AG09309 (cell line): Measurements from ENCODE around the gene IRF3.

ENCODE experiments used
- DNase-seq: peaks from one replicate; pipeline ENCODE4 v3.0.0-alpha.2; 2010; ENCODE audit warnings: low read depth
- H3K4me3 ChIP-seq: 2 replicates; pipeline ENCODE4 v1.5.1; 2011; ENCODE audit warnings: mild to moderate bottlenecking, low read depth, low read length, moderate library complexity; ENCODE audit not compliant: control insufficient read depth
- TF ChIP-seq, protein P1 (sequence below): IDR thresholded peaks from 2 replicates; pipeline ENCODE4 v1.5.1; 2011; ENCODE audit warnings: mild to moderate bottlenecking, low read depth, low read length, inconsistent platforms; ENCODE audit not compliant: insufficient read depth, control insufficient read depth; ENCODE audit errors: missing control alignments

IRF3 gene

DNA sequence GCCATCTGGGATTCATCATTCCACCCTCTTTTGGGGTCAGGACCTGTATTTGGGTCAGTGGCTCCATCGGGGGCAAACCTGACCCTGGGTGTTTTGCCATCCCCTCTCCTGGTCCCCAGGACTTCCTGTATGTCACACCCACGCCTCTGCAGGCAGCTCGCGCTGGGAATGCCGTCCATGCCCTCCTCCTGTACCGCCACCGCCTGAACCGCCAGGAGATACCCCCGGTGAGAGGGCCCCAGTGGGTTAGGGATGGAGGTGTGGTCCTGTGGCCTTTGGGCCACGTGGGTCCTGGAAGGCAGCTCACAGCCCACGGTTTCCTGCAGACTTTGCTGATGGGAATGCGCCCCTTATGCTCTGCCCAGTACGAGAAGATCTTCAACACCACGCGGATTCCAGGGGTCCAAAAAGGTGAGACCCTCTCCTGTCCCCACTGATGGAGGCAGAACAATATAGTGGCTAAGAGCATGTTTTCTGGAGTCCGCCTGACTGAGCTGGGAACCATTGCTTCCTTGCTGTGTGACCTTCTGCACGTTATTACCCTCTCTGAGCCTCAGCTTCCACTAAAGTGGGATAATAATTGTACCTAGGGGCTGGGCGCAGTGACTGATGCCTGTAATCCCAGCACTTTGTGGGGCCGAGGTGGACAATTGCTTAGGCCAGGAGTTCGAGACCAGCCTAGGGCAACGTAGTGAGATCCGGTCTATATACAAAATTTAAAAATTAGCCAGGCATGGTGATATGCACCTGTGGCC, 39.4 kb upstream of the IRF3 start:
- H3K4me3 ChIP-seq: no peak overlapping the region
- TF ChIP-seq, protein P1, sequence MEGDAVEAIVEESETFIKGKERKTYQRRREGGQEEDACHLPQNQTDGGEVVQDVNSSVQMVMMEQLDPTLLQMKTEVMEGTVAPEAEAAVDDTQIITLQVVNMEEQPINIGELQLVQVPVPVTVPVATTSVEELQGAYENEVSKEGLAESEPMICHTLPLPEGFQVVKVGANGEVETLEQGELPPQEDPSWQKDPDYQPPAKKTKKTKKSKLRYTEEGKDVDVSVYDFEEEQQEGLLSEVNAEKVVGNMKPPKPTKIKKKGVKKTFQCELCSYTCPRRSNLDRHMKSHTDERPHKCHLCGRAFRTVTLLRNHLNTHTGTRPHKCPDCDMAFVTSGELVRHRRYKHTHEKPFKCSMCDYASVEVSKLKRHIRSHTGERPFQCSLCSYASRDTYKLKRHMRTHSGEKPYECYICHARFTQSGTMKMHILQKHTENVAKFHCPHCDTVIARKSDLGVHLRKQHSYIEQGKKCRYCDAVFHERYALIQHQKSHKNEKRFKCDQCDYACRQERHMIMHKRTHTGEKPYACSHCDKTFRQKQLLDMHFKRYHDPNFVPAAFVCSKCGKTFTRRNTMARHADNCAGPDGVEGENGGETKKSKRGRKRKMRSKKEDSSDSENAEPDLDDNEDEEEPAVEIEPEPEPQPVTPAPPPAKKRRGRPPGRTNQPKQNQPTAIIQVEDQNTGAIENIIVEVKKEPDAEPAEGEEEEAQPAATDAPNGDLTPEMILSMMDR: no peak

DNA sequence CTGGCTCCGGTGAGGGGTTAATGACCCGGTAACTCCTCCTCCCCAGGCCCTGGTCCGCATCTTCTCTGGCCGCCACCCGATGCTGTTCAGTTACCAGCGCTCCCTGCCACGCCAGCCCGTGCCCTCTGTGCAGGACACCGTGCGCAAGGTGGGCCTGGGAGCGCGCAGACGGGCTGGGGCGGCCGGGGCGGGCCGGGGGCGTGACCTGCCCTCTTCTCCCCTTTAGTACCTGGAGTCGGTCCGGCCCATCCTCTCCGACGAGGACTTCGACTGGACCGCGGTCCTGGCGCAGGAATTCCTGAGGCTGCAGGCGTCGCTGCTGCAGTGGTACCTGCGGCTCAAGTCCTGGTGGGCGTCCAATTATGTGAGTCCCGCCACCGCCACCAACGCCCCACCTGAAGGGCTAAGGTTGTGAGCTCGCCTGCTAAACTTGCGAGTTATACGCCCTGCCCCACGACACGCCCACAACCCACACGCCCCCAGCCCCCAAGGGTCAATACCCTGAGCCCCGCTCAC, 35.7 kb upstream of the IRF3 start:
- no peak overlapping the region for H3K4me3 ChIP-seq
- TF ChIP-seq, protein P1: no peak
- DNase-seq: no peak

More for the DNA sequence above, 39.4 kb upstream of the IRF3 start:
- DNase-seq: no peak

DNA sequence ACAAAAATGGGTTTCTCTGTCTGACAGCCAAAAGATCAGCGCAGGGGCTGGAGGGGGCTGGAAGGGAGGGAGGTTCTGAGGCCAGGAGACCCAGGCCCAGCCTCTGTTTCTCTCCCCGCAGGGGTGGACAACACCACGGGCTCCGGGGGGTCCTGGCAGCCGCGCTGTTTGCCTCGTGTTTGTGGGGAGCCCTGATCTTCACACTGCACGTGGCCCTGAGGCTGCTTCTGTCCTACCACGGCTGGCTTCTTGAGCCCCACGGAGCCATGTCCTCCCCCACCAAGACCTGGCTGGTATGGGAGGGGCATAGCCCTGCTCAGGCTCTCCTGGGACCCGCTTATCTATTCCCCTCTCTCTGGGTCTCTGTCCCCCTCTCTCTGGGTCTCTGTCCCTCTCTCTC, 34.9 kb upstream of the IRF3 start:
- TF ChIP-seq, protein P1: no peak
- no peak overlapping the region for H3K4me3 ChIP-seq
- DNase-seq: no peak

DNA sequence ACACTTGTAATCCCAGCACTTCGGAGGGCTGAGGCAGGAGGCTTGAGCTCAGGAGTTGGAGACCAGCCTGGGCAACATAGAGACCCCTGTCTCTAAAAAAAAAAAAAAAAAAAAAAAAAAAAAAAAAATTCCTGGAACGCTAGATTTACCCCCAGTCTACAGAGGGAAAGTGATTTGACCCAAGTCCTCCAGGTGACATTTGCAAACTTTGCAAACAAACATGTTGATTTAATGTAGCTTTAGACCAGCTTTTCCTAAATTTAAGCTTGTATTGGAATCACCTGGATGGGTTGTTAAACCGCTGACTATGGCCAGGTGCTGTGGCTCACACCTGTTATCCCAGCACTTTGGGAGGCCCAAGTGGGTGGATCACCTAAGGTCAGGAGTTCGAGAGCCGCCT, 33.7 kb upstream of the IRF3 start:
- H3K4me3 ChIP-seq: no peak overlapping the region
- DNase-seq: no peak
- TF ChIP-seq, protein P1: no peak

DNA sequence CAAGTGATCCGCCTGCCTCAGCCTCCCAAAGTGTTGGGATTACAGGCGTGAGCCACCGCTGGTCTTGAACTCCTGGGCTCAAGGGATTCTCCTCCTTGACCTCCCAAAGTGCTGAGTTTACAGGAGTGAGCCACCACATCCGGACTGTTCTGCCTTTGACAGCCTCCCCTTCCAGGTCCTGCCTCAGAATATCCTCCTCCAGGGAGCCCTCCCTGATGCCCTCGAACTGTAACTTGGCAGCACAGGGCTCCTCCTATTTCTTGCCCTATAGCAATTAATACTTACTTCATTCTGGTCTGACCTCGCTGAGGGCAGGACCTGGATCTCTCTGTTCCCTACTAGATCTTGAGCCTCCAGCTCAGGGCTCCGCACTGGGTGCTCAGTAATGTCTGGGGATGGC, 31.2 kb upstream of the IRF3 start:
- H3K4me3 ChIP-seq: no peak overlapping the region
- DNase-seq: no peak
- TF ChIP-seq, protein P1: no peak

DNA sequence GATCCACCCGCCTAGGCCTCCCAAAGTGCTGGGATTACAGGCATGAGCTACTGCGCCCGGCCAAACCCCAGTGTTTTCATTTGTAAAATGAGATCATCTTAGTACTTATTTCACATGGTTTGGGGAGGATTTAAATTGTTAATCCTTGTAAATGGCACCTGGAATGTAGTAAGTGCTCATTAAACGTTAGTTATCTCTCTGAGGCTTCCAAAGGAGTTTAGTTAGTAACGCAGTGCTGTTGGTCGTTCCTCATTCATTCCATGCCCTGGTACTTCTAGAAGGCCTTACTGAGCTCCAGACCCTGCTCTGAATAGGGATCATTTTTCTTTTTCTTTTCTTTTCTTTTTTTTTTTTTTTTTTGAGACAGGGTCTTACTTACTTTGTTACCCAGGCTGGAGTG, 30.5 kb upstream of the IRF3 start:
- no peak for DNase-seq
- TF ChIP-seq, protein P1: no peak
- no peak overlapping the region for H3K4me3 ChIP-seq
